ENCODE results near the gene TRMU. TPM values are rescaled to one million over a fixed set of nuclear protein-coding genes. Genes with fewer than 3 reads are reported as not detected.
A peak's percentile ranks its signal among the peaks of the same experiment; 100 is the strongest.

TRMU gene
- 39.0 and 50.2 TPM in 2 replicates for total RNA-seq

GRCh38 chr22:46335201-46336118, at the start of gene TRMU:
Gene TRMU, plus strand, starts transcription at chr22:46335714. Its CDS starts 51 bp downstream, at chr22:46335765.
- TF ChIP-seq, protein P1, sequence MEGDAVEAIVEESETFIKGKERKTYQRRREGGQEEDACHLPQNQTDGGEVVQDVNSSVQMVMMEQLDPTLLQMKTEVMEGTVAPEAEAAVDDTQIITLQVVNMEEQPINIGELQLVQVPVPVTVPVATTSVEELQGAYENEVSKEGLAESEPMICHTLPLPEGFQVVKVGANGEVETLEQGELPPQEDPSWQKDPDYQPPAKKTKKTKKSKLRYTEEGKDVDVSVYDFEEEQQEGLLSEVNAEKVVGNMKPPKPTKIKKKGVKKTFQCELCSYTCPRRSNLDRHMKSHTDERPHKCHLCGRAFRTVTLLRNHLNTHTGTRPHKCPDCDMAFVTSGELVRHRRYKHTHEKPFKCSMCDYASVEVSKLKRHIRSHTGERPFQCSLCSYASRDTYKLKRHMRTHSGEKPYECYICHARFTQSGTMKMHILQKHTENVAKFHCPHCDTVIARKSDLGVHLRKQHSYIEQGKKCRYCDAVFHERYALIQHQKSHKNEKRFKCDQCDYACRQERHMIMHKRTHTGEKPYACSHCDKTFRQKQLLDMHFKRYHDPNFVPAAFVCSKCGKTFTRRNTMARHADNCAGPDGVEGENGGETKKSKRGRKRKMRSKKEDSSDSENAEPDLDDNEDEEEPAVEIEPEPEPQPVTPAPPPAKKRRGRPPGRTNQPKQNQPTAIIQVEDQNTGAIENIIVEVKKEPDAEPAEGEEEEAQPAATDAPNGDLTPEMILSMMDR (conservative IDR thresholded peaks at IDR 0.05; ENCODE audit: low read depth, low read length) = no peak
- H3K4me3 ChIP-seq (ENCODE audit: low read depth, low read length) = peak within 1 kb of the TSS; percentile 92
- DNase-seq (ENCODE audit: low read depth) = no peak

GRCh38 chr22:46286006-46286405, 49.5 kb upstream of the TRMU start:
- TF ChIP-seq, protein P1 (conservative IDR thresholded peaks at IDR 0.05; ENCODE audit: low read depth, low read length) = no peak
- DNase-seq (ENCODE audit: low read depth) = no peak
- H3K4me3 ChIP-seq (ENCODE audit: low read depth, low read length) = no peak overlapping the region

GRCh38 chr22:46286941-46287872, 48.3 kb upstream of the TRMU start:
- DNase-seq (ENCODE audit: low read depth) = no peak
- H3K4me3 ChIP-seq (ENCODE audit: low read depth, low read length) = no peak overlapping the region
- TF ChIP-seq, protein P1 (conservative IDR thresholded peaks at IDR 0.05; ENCODE audit: low read depth, low read length) = no peak

GRCh38 chr22:46287873-46288751, 47.4 kb upstream of the TRMU start:
- H3K4me3 ChIP-seq (ENCODE audit: low read depth, low read length) = no peak overlapping the region
- DNase-seq (ENCODE audit: low read depth) = no peak
- TF ChIP-seq, protein P1 (conservative IDR thresholded peaks at IDR 0.05; ENCODE audit: low read depth, low read length) = no peak

DNA sequence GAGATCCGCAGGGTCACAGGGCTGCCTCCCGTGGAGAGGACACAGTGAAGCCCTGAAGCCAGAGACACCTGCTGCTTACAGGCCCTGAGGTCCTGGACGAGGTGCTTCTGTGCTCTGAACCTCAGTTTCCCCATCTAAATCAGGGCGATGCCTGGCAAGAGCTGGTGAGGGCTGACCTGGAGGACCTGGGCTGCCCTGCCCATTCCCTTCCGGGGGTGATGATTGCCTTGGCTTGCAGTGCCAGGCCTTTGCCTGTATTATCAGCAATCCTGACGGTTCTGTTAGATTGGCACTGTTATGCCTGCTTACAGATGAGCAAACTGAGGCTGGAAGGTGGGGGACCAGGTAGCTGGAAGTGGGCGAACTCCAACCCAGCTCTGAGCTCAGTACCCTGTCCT, 46.7 kb upstream of the TRMU start:
- no peak for DNase-seq (ENCODE audit: low read depth)
- TF ChIP-seq, protein P1 (conservative IDR thresholded peaks at IDR 0.05; ENCODE audit: low read depth, low read length) = no peak
- no peak overlapping the region for H3K4me3 ChIP-seq (ENCODE audit: low read depth, low read length)

DNA sequence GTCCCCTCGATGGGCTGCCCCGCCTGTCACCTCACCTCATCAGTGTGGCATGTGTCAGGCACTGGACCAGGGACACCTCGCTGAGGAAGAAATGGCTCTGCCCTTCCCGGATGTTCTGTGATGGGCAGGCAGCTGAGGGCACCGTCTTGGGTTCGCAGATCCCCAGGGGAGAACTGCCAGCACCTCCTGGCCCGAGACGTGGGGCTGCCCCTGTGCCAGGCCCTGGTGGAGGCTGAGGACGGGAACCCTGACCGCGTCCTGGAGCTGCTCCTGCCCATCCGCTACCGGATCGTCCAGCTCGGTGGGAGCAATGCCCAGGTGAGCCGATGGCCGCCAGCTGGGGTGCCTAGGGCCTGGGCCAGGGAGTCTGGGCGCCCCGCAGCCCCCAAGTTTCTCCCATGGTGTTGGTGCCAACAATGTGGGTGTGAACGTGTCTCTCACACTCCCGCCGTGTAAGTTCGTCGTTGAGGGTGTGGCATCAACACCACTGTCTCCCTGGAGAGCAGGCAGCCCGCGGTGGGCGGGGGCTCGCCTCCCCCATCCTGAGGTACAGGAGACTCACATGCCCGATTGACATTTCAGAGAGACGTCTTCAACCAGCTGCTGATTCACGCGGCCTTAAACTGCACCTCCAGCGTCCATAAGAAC, 46.1 kb upstream of the TRMU start:
- DNase-seq (ENCODE audit: low read depth) = no peak
- TF ChIP-seq, protein P1 (conservative IDR thresholded peaks at IDR 0.05; ENCODE audit: low read depth, low read length) = no peak
- no peak overlapping the region for H3K4me3 ChIP-seq (ENCODE audit: low read depth, low read length)

Data from epithelial cell of proximal tubule (primary cell).